Choroid plexus epithelial cell (primary cell): Measurements from ENCODE around the gene DERL3.

Experiments used
- DNase-seq: peaks from one replicate; pipeline ENCODE4 v3.0.0-alpha.2; 2010; ENCODE audit warnings: low read depth
- H3K4me3 ChIP-seq: 2 replicates; pipeline ENCODE4 v1.5.1; 2011; ENCODE audit warnings: low read depth, mild to moderate bottlenecking, control low read depth, low read length, moderate library complexity
- TF ChIP-seq, protein P1 (sequence below): conservative IDR thresholded peaks from 2 replicates; pipeline ENCODE4 v1.5.1; 2011; ENCODE audit warnings: low read depth, mild to moderate bottlenecking, control low read depth, inconsistent platforms, low read length, moderate library complexity

DERL3 gene

GRCh38 chr22:23786261-23786710 lies 52.5 kb downstream of the DERL3 start:
- TF ChIP-seq, protein P1, sequence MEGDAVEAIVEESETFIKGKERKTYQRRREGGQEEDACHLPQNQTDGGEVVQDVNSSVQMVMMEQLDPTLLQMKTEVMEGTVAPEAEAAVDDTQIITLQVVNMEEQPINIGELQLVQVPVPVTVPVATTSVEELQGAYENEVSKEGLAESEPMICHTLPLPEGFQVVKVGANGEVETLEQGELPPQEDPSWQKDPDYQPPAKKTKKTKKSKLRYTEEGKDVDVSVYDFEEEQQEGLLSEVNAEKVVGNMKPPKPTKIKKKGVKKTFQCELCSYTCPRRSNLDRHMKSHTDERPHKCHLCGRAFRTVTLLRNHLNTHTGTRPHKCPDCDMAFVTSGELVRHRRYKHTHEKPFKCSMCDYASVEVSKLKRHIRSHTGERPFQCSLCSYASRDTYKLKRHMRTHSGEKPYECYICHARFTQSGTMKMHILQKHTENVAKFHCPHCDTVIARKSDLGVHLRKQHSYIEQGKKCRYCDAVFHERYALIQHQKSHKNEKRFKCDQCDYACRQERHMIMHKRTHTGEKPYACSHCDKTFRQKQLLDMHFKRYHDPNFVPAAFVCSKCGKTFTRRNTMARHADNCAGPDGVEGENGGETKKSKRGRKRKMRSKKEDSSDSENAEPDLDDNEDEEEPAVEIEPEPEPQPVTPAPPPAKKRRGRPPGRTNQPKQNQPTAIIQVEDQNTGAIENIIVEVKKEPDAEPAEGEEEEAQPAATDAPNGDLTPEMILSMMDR, result no peak
- DNase-seq, result no peak
- peak overlapping the region; percentile 93 for H3K4me3 ChIP-seq
